Lower leg skin (tissue), 3 donors: ENCODE measurements around the gene ENDOV.

Experiments
- POLR2A ChIP-seq, 2 donors: fragments of 450-650 bp; IDR thresholded peaks; one replicate each; pipeline ENCODE4 v1.6.1; 2016 to 2017; ENCODE audit warnings: antibody characterized with exemption in 2 of 2, mild to moderate bottlenecking in 1 of 2, moderate library complexity in 1 of 2
- TF ChIP-seq, protein P1 (sequence below), 3 donors: fragments of 450-650 bp; IDR thresholded peaks; one replicate each; pipeline ENCODE4 v1.5.1; 2016; ENCODE audit warnings: antibody characterized with exemption in 3 of 3, mild to moderate bottlenecking in 3 of 3, moderate library complexity in 2 of 3

DNA sequence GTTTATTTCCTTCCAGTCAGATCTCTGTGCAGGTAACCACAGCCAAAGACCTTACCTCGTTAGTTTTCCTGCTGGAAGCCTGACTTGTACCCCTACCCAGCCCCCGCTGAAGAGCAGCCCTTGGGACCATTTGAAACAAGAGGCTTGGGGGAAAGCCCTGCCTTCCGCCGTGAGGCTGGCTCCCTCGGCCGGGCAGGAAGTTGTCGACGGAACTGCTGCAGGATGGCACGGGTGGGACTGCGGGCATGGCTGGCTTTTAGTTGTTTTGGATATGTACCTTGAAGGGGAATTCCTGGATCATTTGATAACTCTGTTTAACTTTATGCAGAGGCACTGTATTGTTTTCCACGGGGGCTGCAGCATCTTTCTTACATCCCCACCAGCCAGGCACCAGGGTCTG is 49.0 kb upstream of the ENDOV start:
- TF ChIP-seq, protein P1, sequence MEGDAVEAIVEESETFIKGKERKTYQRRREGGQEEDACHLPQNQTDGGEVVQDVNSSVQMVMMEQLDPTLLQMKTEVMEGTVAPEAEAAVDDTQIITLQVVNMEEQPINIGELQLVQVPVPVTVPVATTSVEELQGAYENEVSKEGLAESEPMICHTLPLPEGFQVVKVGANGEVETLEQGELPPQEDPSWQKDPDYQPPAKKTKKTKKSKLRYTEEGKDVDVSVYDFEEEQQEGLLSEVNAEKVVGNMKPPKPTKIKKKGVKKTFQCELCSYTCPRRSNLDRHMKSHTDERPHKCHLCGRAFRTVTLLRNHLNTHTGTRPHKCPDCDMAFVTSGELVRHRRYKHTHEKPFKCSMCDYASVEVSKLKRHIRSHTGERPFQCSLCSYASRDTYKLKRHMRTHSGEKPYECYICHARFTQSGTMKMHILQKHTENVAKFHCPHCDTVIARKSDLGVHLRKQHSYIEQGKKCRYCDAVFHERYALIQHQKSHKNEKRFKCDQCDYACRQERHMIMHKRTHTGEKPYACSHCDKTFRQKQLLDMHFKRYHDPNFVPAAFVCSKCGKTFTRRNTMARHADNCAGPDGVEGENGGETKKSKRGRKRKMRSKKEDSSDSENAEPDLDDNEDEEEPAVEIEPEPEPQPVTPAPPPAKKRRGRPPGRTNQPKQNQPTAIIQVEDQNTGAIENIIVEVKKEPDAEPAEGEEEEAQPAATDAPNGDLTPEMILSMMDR (IDR thresholded peaks at IDR 0.05) = no peak
- no peak for TF ChIP-seq POLR2A (IDR thresholded peaks at IDR 0.05)
